ENCODE data around the gene ONECUT1. TPM values are rescaled to one million over a fixed set of nuclear protein-coding genes. Genes with fewer than 3 reads are reported as not detected.

The ONECUT1 gene
- polyA plus RNA-seq, 2 of the 4 experiments (the other 2 are of a cell fraction) = 0.05 to 0.36 TPM

DNA sequence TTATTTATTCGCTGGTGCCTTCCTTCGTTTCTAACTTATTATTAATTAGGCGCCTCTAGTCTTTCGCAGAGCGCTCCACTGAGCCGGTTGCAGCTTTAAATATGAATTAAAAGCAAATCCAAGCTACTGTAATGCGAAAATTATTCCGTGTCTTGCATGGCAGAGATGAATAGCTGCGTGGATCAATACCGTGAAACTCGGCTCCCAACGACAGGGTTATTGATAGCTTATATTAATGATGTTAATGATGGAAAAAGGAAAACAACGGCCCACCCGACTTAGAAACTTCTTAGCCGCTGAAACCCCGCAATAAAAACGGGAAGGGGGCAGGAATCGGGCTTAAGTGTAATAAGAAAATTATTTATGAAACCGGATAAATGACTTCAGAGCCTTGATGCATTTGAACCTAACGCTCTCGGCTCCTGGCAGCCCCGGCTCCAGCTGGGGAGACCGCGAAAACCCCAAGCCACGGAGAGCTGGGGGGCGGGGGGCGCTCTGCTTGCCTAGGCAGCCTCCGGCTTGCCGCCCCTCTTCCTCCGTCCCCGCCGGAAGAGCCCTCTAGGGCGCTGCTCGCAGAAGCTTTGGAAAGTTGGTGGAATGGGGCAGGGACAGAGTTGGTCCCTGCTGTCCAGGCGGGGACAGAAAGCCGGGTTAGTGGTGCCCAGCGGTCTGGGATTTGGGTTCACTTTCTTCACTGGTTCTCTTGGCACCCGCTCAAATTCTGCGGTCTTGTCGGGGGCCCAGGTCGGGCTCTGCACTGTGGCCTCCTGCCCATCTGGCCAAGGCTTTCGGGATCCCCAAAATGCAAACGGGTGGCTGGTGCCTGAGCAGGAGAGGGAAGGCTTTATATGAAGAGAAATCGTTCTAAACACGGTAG lies 7.7 kb upstream of the ONECUT1 start:
- Histone ChIP-seq H3K27ac (no peak overlapping the region), H3K9me3 (no peaks in the 10 kb centered on the region), H3K4me3 (no peak overlapping the region), H3K4me2 (no peak overlapping the region), H3K4me1 (no peaks in the 10 kb centered on the region)
- DNase-seq (ENCODE audit: low read depth in 1 of 2, low spot score in 1 of 2) (no peak), ATAC-seq (no peak), FAIRE-seq (no peak)
- CTCF ChIA-PET = interaction anchor here (0.9 to 1.8 kb wide), 2 partner anchors 14 to 399 kb away, joined by 3 to 7 read pairs; no protein-coding TSS in a partner anchor
- TF ChIP-seq TFCP2L1 (CRISPR knock-in tag; IDR thresholded peaks at IDR 0.05) (no peak), ZNF302 (CRISPR knock-in tag; IDR thresholded peaks at IDR 0.05) (no peak), HOXA7 (CRISPR knock-in tag; IDR thresholded peaks at IDR 0.05) (no peak), EP300 (IDR thresholded peaks at IDR 0.05) (no peak)
- POLR2A ChIA-PET = no interaction called here
- 71% methylated on average over 44 of the region's 45 CpGs for WGBS (ENCODE audit: missing lambda C conversion rate)

- Histone ChIP-seq H3K9me3 (no peaks in the 10 kb centered on the region), H3K4me3 (no peak overlapping the region), H3K4me2 (no peak overlapping the region), H3K27ac (no peak overlapping the region), H3K4me1 (no peaks in the 10 kb centered on the region)
- WGBS (ENCODE audit: missing lambda C conversion rate) = 52% methylated on average over 8 of the region's 8 CpGs
- FAIRE-seq = no peak
- DNase-seq (ENCODE audit: low read depth in 1 of 2, low spot score in 1 of 2) = no peak
- no peak for ATAC-seq
- ChIA-PET POLR2A (no interaction called here), CTCF (interaction anchor here (0.9 to 1.8 kb wide), 3 partner anchors 13 to 400 kb away, joined by 3 to 7 read pairs (median 5); no protein-coding TSS in a partner anchor)
- TF ChIP-seq MAFK (IDR thresholded peaks at IDR 0.05; ENCODE audit: partially characterized antibody) = no peak
- no peak for TF ChIP-seq ZSCAN20 (CRISPR knock-in tag; IDR thresholded peaks at IDR 0.05)
- no peak for TF ChIP-seq SREBF2 (IDR thresholded peaks at IDR 0.05)
- no peak for TF ChIP-seq E2F6 (IDR thresholded peaks at IDR 0.05; ENCODE audit: borderline replicate concordance, low read depth)
- TF ChIP-seq, protein P1, sequence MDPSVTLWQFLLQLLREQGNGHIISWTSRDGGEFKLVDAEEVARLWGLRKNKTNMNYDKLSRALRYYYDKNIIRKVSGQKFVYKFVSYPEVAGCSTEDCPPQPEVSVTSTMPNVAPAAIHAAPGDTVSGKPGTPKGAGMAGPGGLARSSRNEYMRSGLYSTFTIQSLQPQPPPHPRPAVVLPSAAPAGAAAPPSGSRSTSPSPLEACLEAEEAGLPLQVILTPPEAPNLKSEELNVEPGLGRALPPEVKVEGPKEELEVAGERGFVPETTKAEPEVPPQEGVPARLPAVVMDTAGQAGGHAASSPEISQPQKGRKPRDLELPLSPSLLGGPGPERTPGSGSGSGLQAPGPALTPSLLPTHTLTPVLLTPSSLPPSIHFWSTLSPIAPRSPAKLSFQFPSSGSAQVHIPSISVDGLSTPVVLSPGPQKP (IDR thresholded peaks at IDR 0.05; ENCODE audit: low read depth, low read length) = no peak
- TF ChIP-seq, protein P2, sequence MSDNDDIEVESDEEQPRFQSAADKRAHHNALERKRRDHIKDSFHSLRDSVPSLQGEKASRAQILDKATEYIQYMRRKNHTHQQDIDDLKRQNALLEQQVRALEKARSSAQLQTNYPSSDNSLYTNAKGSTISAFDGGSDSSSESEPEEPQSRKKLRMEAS (IDR thresholded peaks at IDR 0.05) = no peak
- TF ChIP-seq HOXB13 (CRISPR knock-in tag; IDR thresholded peaks at IDR 0.05; ENCODE audit: low read depth) = no peak
- TF ChIP-seq POLR2AphosphoS2 (conservative IDR thresholded peaks at IDR 0.05; ENCODE audit: low read length) = no peak
Measured at GRCh38 chr15:52796753-52797520, 6.8 kb upstream of the ONECUT1 start.

- ATAC-seq = no peak
- POLR2A ChIA-PET = no interaction called here
- 49% methylated on average over 9 of the region's 9 CpGs for WGBS (ENCODE audit: missing lambda C conversion rate)
Measured at GRCh38 chr15:52796228-52796521, 6.0 kb upstream of the ONECUT1 start.

More at GRCh38 chr15:52796228-52796521, 6.0 kb upstream of the ONECUT1 start:
- CTCF ChIA-PET = interaction anchor here (1.6 to 1.8 kb wide), 2 partner anchors 14 to 401 kb away, joined by 5 to 7 read pairs; no protein-coding TSS in a partner anchor
- Histone ChIP-seq H3K4me2 (no peak overlapping the region), H3K4me1 (no peaks in the 10 kb centered on the region), H3K4me3 (no peak overlapping the region), H3K9me3 (no peaks in the 10 kb centered on the region), H3K27ac (no peak overlapping the region)
- FAIRE-seq (no peak), DNase-seq (ENCODE audit: low read depth in 1 of 2, low spot score in 1 of 2) (no peak)
- TF ChIP-seq BHLHE40 (IDR thresholded peaks at IDR 0.05; ENCODE audit: low read depth, low read length) (no peak), EHMT2 (IDR thresholded peaks at IDR 0.05; ENCODE audit: low read depth) (no peak), MAFK (IDR thresholded peaks at IDR 0.05; ENCODE audit: partially characterized antibody) (no peak), KDM1A (IDR thresholded peaks at IDR 0.05; ENCODE audit: low read depth) (no peak), NFE2L2 (conservative IDR thresholded peaks at IDR 0.05; ENCODE audit: low read length) (no peak), E2F6 (IDR thresholded peaks at IDR 0.05; ENCODE audit: borderline replicate concordance, low read depth) (no peak), POLR2A (IDR thresholded peaks at IDR 0.05; ENCODE audit: low read length) (no peak), ZC3H11A (IDR thresholded peaks at IDR 0.05) (no peak), CHD2 (IDR thresholded peaks at IDR 0.05; ENCODE audit: low read length, partially characterized antibody) (no peak)
